K562 (cell line): ENCODE data around the gene BMAL1. TPM values are rescaled to one million over a fixed set of nuclear protein-coding genes. Genes with fewer than 3 reads are reported as not detected.

Source experiments
- ATAC-seq: fragments of 200-7000 bp; cut with Tn5 transposase; 3 replicates; pipeline ENCODE4 v1.9.1; 2020; ENCODE audit warnings: moderate library complexity
- BruUV-seq: library from RNA; stranded (reverse); fragments of 400-500 nt; replicated peaks from 2 replicates; lab custom pipeline; 2021; lab: Mats Ljungman, UMichigan
- CTCF ChIA-PET: fragments of 300-600 bp; formaldehyde crosslinking; extraction: SDS; loops from one replicate; lab custom pipeline; 2021; ENCODE audit warnings: low intra/inter-chr PET ratio; lab: Yijun Ruan, JAX
- POLR2A ChIA-PET: fragments of 300-600, 350-650 bp; sonication (Branson Sonifier 250); formaldehyde crosslinking; extraction: SDS; loops from one replicate; lab custom pipeline; 2021; ENCODE audit warnings: antibody characterized with exemption, inconsistent platforms; lab: Yijun Ruan, JAX
- DNase-seq, 4 experiments: peaks; one replicate each; pipeline versions ENCODE4 v3.0.0 to v3.0.0-alpha.2; 2011 to 2018; ENCODE audit warnings: low spot score in 3 of 4, mixed read lengths in 3 of 4; ENCODE audit errors: extremely low read depth in 1 of 4
- FAIRE-seq: peaks from 2 replicates; lab custom pipeline; 2011; peaks lifted over from hg19 to GRCh38; lab: Jason Lieb, UNC
- H2AFZ ChIP-seq: 2 replicates; pipeline ENCODE4 v1.6.0; 2011; ENCODE audit warnings: low read depth, low read length, control low read depth, inconsistent platforms
- H3K27ac ChIP-seq: fragments of 200-600 bp; 3 replicates; pipeline ENCODE4 v1.8.0; 2011; ENCODE audit warnings: low read depth, mild to moderate bottlenecking, control low read depth, inconsistent platforms, low read length, moderate library complexity, mixed read lengths; ENCODE audit errors: extremely low read depth
- H3K27me3 ChIP-seq, 2 experiments: fragments of 300-600 bp in 1 of 2; 2 replicates in 1 of 2; 3 replicates in 1 of 2; pipeline versions ENCODE4 v1.6.0 to v1.8.0; 2011; ENCODE audit warnings: inconsistent platforms in 2 of 2, low read length in 2 of 2, mild to moderate bottlenecking in 1 of 2, mixed read lengths in 1 of 2, moderate library complexity in 1 of 2; ENCODE audit not compliant: control insufficient read depth in 2 of 2, insufficient read depth in 2 of 2
- H3K36me3 ChIP-seq: fragments of 300-600 bp; 3 replicates; pipeline ENCODE4 v1.8.0; 2011; ENCODE audit warnings: mild to moderate bottlenecking, low read length, inconsistent platforms; ENCODE audit not compliant: control insufficient read depth, insufficient read depth
- H3K4me1 ChIP-seq, 2 experiments: fragments of 200-600 bp in 1 of 2; replicated peaks in 1 of 2; 2 replicates in 1 of 2; 3 replicates in 1 of 2; pipeline versions ENCODE4 v1.5.1 to v1.8.0; 2011; ENCODE audit warnings: inconsistent platforms in 2 of 2, low read length in 2 of 2, mild to moderate bottlenecking in 1 of 2, mixed read lengths in 1 of 2, moderate library complexity in 1 of 2; ENCODE audit not compliant: control insufficient read depth in 2 of 2, insufficient read depth in 2 of 2
- H3K4me2 ChIP-seq: 2 replicates; pipeline ENCODE4 v1.6.1; 2011; ENCODE audit warnings: low read length, control low read depth, inconsistent platforms, mixed read lengths; ENCODE audit not compliant: insufficient read depth
- H3K4me3 ChIP-seq: fragments of 200-600 bp; sonication (generic), shearing (Covaris generic); 2 replicates; pipeline ENCODE4 v1.5.1; 2016; ENCODE audit warnings: control low read depth, inconsistent platforms
- H3K79me2 ChIP-seq: fragments of 200-600 bp; 3 replicates; pipeline ENCODE4 v1.8.0; 2011; ENCODE audit warnings: low read length, inconsistent platforms; ENCODE audit not compliant: control insufficient read depth, insufficient read depth
- H3K9ac ChIP-seq, 2 experiments: 2 replicates each; pipeline versions ENCODE4 v1.6.0 to v1.6.1; 2011; ENCODE audit warnings: low read depth in 2 of 2, low read length in 2 of 2, control low read depth in 1 of 2, inconsistent platforms in 1 of 2, mild to moderate bottlenecking in 1 of 2, mixed read lengths in 1 of 2; ENCODE audit not compliant: insufficient read depth in 1 of 2
- H3K9me1 ChIP-seq: one replicate; pipeline ENCODE4 v1.6.0; 2011; ENCODE audit warnings: inconsistent platforms, mild to moderate bottlenecking, low read length, moderate library complexity; ENCODE audit not compliant: control insufficient read depth, insufficient read depth
- H3K9me3 ChIP-seq: replicated peaks from 2 replicates; pipeline ENCODE4 v1.5.1; 2011; ENCODE audit warnings: low read depth, low read length, inconsistent platforms; ENCODE audit not compliant: control insufficient read depth, insufficient read depth
- H4K20me1 ChIP-seq: replicated peaks from 2 replicates; pipeline ENCODE4 v1.6.1; 2011; ENCODE audit warnings: low read length, inconsistent platforms, mixed read lengths; ENCODE audit not compliant: control insufficient read depth, insufficient read depth
- GTF2F1 ChIP-seq: IDR thresholded peaks from 2 replicates; pipeline ENCODE4 v1.6.1; 2011; ENCODE audit warnings: low read depth, low read length, improper control_type of control experiment
- HNRNPUL1 ChIP-seq: fragments of 200-400 bp; formaldehyde crosslinking; IDR thresholded peaks from 2 replicates; pipeline ENCODE4 v1.6.1; 2017; ENCODE audit warnings: low read length
- SNIP1 ChIP-seq: fragments of 450-650 bp; IDR thresholded peaks from 2 replicates; pipeline ENCODE4 v1.7.1; 2017; ENCODE audit warnings: low read depth, mild to moderate bottlenecking
- YBX1 ChIP-seq: fragments of 450-650 bp; IDR thresholded peaks from 2 replicates; pipeline ENCODE4 v1.7.1; 2016; ENCODE audit warnings: mild to moderate bottlenecking
- WGBS: fragments of 100-300 bp; shearing (Covaris generic); methylation state at CpG from one replicate; pipeline ENCODE4 v1.1.6; 2016; ENCODE audit warnings: low coverage, mixed read lengths; ENCODE audit not compliant: insufficient coverage; ENCODE audit errors: missing lambda C conversion rate; 5-methylcytosine and 5-hydroxymethylcytosine counted together
- in situ Hi-C: fragments of 300-500 bp; cut with MboI; formaldehyde crosslinking; loops from 4 replicates; pipeline ENCODE4 v1.15.0; 2018; ENCODE audit warnings: inconsistent platforms, mixed read lengths
- intact Hi-C: fragments of 100-400 bp; cut with micrococcal nuclease; formaldehyde crosslinking; loops from 2 replicates; pipeline ENCODE4 v1.14.2; 2022
- polyA plus RNA-seq, 8 experiments: library from polyadenylated mRNA; depleted of rRNA in 4 of 8; stranded (reverse) in 5 of 8; unstranded in 3 of 8; fragments of >200 nt; fragmentation: Nextera tagmentation in 2 of 8; fragmentation: Illumina TruSeq in 1 of 8; extraction: Ambion mirVana in 2 of 8; extraction: Trizol in 1 of 8; gene quantifications; 2 replicates each; pipeline versions ENCODE4 v1.2.1 to v1.2.3, GENCODE V29; 2011 to 2014; ENCODE audit warnings: inconsistent platforms in 1 of 8, missing spikeins in 1 of 8
- total RNA-seq, 7 experiments: library from RNA; depleted of rRNA in 6 of 7; stranded (reverse); fragments of >200 nt in 6 of 7; fragmentation: Illumina TruSeq in 2 of 7; extraction: Trizol in 2 of 7; gene quantifications; 2 replicates each; pipeline versions ENCODE4 v1.2.1 to v1.2.3, GENCODE V29; 2011 to 2021; ENCODE audit warnings: low replicate concordance in 1 of 7
- TF ChIP-seq, protein P1 (sequence below), 2 experiments: fragments of 450-650 bp in 1 of 2; sonication (generic) in 1 of 2; formaldehyde crosslinking in 1 of 2; IDR thresholded peaks; 2 replicates each; pipeline versions ENCODE4 v1.7.1 to v1.9.0; 2016 to 2022; ENCODE audit warnings: inconsistent platforms in 1 of 2, mild to moderate bottlenecking in 1 of 2, missing genetic modification reagents in 1 of 2

Gene BMAL1
- total and polyA plus RNA-seq, 9 of the 15 experiments (the other 6 are each of a cell fraction or from before 2014, with no cell fraction given), result 0.14 to 2.4 (median 0.64) TPM

DNA sequence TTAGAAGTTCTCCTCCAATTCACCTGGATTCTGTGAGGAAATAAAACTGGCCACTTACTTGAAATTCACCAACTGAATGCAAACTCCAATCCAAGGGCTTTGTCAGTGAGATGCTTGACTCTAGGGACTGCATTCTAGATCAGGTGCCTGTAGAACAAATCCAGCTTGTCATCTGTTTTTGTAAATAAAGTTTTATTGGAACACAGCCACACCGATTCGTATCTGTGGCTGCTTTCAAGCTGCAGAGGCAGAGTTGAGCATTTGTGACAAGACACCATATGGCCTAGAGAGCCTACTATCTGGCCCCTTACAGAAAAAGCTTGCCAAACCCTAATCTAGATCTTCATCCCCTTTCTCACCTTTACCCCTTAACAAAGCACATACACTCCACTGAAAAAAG lies 103.1 kb downstream of the BMAL1 start:
- H3K79me2 ChIP-seq, result no peaks in the 10 kb centered on the region
- H3K36me3 ChIP-seq, result no peaks in the 10 kb centered on the region
- no peaks in the 10 kb centered on the region for H3K27me3 ChIP-seq
- no peaks in the 10 kb centered on the region for H3K4me1 ChIP-seq
- no peak overlapping the region for H3K9ac ChIP-seq
- 6% methylated on average over 2 of the region's 2 CpGs for WGBS
- H3K9me1 ChIP-seq, result no peaks in the 10 kb centered on the region
- no peak for ATAC-seq
- no peak for DNase-seq
- POLR2A ChIA-PET, result interaction anchor here (0.5 kb wide), 1 partner anchor 1243 kb away, joined by 4 read pairs; no protein-coding TSS in a partner anchor
- no peak overlapping the region for H2AFZ ChIP-seq
- H3K9me3 ChIP-seq, result no peaks in the 10 kb centered on the region
- no peak for FAIRE-seq
- intact Hi-C loops (no loop called here), in situ Hi-C loops (no loop called here)
- no peak overlapping the region for H3K27ac ChIP-seq
- no TSS peak for BruUV-seq
- no peak overlapping the region for H3K4me2 ChIP-seq
- CTCF ChIA-PET, result no interaction called here
- no peaks in the 10 kb centered on the region for H4K20me1 ChIP-seq
- no peak for TF ChIP-seq SNIP1
- no peak for TF ChIP-seq HNRNPUL1
- no peak for TF ChIP-seq YBX1
- TF ChIP-seq, protein P1, sequence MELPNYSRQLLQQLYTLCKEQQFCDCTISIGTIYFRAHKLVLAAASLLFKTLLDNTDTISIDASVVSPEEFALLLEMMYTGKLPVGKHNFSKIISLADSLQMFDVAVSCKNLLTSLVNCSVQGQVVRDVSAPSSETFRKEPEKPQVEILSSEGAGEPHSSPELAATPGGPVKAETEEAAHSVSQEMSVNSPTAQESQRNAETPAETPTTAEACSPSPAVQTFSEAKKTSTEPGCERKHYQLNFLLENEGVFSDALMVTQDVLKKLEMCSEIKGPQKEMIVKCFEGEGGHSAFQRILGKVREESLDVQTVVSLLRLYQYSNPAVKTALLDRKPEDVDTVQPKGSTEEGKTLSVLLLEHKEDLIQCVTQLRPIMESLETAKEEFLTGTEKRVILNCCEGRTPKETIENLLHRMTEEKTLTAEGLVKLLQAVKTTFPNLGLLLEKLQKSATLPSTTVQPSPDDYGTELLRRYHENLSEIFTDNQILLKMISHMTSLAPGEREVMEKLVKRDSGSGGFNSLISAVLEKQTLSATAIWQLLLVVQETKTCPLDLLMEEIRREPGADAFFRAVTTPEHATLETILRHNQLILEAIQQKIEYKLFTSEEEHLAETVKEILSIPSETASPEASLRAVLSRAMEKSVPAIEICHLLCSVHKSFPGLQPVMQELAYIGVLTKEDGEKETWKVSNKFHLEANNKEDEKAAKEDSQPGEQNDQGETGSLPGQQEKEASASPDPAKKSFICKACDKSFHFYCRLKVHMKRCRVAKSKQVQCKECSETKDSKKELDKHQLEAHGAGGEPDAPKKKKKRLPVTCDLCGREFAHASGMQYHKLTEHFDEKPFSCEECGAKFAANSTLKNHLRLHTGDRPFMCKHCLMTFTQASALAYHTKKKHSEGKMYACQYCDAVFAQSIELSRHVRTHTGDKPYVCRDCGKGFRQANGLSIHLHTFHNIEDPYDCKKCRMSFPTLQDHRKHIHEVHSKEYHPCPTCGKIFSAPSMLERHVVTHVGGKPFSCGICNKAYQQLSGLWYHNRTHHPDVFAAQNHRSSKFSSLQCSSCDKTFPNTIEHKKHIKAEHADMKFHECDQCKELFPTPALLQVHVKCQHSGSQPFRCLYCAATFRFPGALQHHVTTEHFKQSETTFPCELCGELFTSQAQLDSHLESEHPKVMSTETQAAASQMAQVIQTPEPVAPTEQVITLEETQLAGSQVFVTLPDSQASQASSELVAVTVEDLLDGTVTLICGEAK (IDR thresholded peaks at IDR 0.05), result peak; percentile 92
- TF ChIP-seq, protein P1 (CRISPR knock-in tag; IDR thresholded peaks at IDR 0.05), result peak; percentile 84
- no peak for TF ChIP-seq GTF2F1
- TF ChIP-seq, all 486 proteins: peak for 1
- no peak overlapping the region for H3K4me3 ChIP-seq
